ENCODE measurements around the gene RASSF7.
A peak's percentile ranks its signal among the peaks of the same experiment; 100 is the strongest.

RASSF7 gene

DNA sequence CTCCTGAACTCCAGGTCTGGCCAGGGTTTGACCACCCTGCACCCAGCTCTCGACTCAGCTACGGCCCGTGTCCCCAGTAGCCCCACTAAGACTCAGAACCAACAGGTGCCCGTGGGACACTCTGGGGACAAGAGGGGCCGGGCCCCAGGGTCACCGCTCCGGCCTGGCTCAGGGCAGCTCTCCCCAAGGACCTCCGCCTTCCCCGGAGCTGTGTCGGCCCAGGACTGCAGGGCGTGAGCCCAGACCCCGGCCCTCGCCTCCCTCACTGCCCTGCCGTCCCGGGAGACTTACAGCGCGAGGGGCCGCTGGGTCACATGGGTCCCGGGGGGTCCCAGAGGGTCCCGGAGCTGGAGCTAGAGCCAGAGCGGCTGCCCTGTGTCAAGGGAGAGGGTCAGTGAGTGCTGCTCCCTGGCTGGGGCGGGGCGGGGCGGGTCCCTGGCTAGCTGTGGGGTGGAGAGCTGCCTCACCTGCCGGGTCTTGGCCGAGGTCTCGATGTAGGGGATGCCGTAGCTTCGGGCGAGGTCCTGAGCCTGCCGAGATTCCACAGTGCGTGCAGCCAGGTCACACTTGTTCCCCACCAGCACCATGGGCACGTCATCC, 27.7 kb upstream of the RASSF7 start:
- Histone ChIP-seq H3K27me3 (ENCODE audit: control insufficient read depth in 5 of 5, insufficient read depth in 4 of 5, low read length in 5 of 5) (peaks cover 0 to 9% (median 7%) of the 10 kb centered on the region in 5 donors), H3K9ac (ENCODE audit: low read length in 5 of 5) (no peak overlapping the region), H3K4me1 (ENCODE audit: control insufficient read depth in 5 of 5, insufficient read depth in 5 of 5, low read length in 5 of 5) (peaks cover 6 to 52% (median 37%) of the 10 kb centered on the region in 5 donors), H3K9me3 (ENCODE audit: control insufficient read depth in 5 of 5, low read length in 5 of 5) (no peaks in the 10 kb centered on the region), H3K36me3 (ENCODE audit: control insufficient read depth in 5 of 5, insufficient read depth in 5 of 5, low read length in 5 of 5) (peaks cover 0 to 37% (median 29%) of the 10 kb centered on the region in 5 donors), H3K4me3 (ENCODE audit: low read depth in 1 of 5, low read length in 5 of 5) (no peak overlapping the region), H3K27ac (ENCODE audit: low read depth, low read length) (no peak overlapping the region)

DNA sequence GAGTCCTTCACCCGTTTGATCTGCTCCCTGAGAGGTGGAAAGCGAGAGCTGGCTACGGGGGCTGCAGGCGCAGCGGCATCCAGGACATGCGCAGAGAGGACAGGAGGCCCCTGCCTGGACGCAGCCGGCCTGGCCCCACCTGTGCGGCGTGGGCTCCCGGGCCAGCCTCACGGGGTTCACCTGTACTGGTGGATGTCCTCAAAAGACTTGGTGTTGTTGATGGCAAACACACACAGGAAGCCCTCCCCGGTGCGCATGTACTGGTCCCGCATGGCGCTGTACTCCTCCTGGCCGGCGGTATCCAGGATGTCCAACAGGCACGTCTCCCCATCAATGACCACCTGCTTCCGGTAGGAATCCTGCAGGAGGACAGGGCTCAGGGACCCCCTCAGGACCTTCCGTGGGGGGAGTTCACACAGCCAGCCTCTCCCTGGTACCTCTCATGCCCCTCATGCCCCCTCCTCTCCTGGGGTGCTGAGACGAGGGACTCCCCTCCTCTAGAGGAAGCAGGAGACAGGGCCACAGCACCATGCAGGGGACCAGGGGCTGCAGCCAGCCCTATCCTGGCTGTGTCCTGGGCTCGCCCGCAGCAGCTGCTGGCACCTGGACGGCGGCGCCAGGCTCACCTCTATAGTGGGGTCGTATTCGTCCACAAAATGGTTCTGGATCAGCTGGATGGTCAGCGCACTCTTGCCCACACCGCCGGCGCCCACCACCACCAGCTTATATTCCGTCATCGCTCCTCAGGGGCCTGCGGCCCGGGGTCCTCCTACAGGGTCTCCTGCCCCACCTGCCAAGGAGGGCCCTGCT, 27.0 kb upstream of the RASSF7 start:
- peak overlapping the region in 4 of 5 donors; percentile 77 to 90 (median 84) for H3K9ac ChIP-seq (ENCODE audit: low read length in 5 of 5)
- H3K27ac ChIP-seq (ENCODE audit: low read depth, low read length), result no peak overlapping the region
- H3K27me3 ChIP-seq (ENCODE audit: control insufficient read depth in 5 of 5, insufficient read depth in 4 of 5, low read length in 5 of 5), result peaks cover 0 to 9% (median 7%) of the 10 kb centered on the region in 5 donors
- H3K9me3 ChIP-seq (ENCODE audit: control insufficient read depth in 5 of 5, low read length in 5 of 5), result no peaks in the 10 kb centered on the region
- peaks cover 0 to 37% (median 29%) of the 10 kb centered on the region in 5 donors for H3K36me3 ChIP-seq (ENCODE audit: control insufficient read depth in 5 of 5, insufficient read depth in 5 of 5, low read length in 5 of 5)
- H3K4me3 ChIP-seq (ENCODE audit: low read depth in 1 of 5, low read length in 5 of 5), result peak overlapping the region in 3 of 5 donors; percentile 74 to 85 (median 84)
- H3K4me1 ChIP-seq (ENCODE audit: control insufficient read depth in 5 of 5, insufficient read depth in 5 of 5, low read length in 5 of 5), result peaks cover 6 to 52% (median 37%) of the 10 kb centered on the region in 5 donors

DNA sequence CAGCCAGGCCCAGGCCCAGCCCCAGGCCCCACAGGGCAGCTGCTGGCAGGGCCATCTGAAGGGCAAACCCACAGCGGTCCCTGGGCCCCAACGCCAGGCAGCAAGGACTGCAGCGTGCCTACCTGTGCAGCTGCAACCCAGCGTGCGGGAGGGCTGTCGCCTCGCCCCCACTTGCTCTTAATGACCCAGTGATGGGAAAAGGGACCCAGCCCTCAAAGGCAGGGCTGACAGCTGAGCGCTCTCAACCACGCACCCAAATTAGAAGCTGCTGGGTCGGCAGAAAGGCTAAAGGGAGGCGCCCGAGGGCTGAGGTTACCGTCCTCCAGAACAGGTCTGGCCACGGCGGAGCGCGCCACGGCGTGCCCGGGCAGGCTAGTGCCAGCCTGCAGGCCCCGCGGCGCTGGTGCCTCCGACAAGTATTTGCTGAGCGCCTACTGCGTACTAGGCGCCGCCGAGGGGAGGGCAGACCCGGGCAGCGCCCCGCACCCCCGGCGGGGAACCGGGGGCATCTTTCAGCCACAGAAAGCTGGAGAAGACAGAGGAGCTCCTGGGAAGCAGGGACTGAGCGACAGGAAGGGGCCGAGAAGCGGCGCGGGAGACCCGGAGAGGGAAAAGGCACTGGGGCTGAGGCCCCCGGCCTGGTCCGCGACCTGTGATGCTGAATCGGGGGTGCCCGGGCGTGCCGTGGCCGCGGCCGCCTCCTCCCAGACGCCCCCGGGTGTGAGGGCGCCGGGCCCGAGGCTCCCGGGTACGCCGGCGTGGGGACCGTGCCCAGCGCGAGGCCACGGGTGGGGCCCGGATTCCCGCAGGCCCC, 26.2 kb upstream of the RASSF7 start:
- no peak overlapping the region for H3K27ac ChIP-seq (ENCODE audit: low read depth, low read length)
- peaks cover 0 to 9% (median 7%) of the 10 kb centered on the region in 5 donors for H3K27me3 ChIP-seq (ENCODE audit: control insufficient read depth in 5 of 5, insufficient read depth in 4 of 5, low read length in 5 of 5)
- peaks cover 0 to 34% (median 29%) of the 10 kb centered on the region in 5 donors for H3K36me3 ChIP-seq (ENCODE audit: control insufficient read depth in 5 of 5, insufficient read depth in 5 of 5, low read length in 5 of 5)
- H3K4me3 ChIP-seq (ENCODE audit: low read depth in 1 of 5, low read length in 5 of 5), result peak overlapping the region in 4 of 5 donors; percentile 73 to 85 (median 79)
- no peaks in the 10 kb centered on the region for H3K9me3 ChIP-seq (ENCODE audit: control insufficient read depth in 5 of 5, low read length in 5 of 5)
- H3K4me1 ChIP-seq (ENCODE audit: control insufficient read depth in 5 of 5, insufficient read depth in 5 of 5, low read length in 5 of 5), result peaks cover 6 to 52% (median 37%) of the 10 kb centered on the region in 5 donors
- H3K9ac ChIP-seq (ENCODE audit: low read length in 5 of 5), result peak overlapping the region in 4 of 5 donors; percentile 77 to 90 (median 84)

DNA sequence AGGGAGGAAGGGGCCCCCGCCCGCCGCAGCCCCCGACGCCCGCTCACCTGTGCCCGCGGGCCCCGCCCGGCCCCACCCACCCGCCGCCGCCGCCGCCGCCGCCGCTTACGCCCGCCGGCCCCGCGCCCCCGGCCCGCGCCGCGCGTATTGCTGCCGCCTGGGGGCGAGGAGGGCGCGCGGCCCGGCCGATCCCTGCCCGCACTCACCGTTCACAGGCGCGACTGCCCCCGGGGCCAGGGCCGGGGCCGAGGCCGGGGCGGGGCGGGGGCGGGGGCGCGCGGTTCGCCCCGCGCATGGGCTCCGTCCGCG, 25.6 kb upstream of the RASSF7 start:
- no peak overlapping the region for H3K27ac ChIP-seq (ENCODE audit: low read depth, low read length)
- peak overlapping the region in 3 of 5 donors; percentile 74 to 85 (median 84) for H3K4me3 ChIP-seq (ENCODE audit: low read depth in 1 of 5, low read length in 5 of 5)
- peak overlapping the region in 1 of 5 donors; percentile 83 for H3K9ac ChIP-seq (ENCODE audit: low read length in 5 of 5)
- peaks cover 0 to 31% (median 29%) of the 10 kb centered on the region in 5 donors for H3K36me3 ChIP-seq (ENCODE audit: control insufficient read depth in 5 of 5, insufficient read depth in 5 of 5, low read length in 5 of 5)
- peaks cover 0 to 12% (median 9%) of the 10 kb centered on the region in 5 donors for H3K27me3 ChIP-seq (ENCODE audit: control insufficient read depth in 5 of 5, insufficient read depth in 4 of 5, low read length in 5 of 5)
- H3K9me3 ChIP-seq (ENCODE audit: control insufficient read depth in 5 of 5, low read length in 5 of 5), result no peaks in the 10 kb centered on the region
- peaks cover 6 to 52% (median 37%) of the 10 kb centered on the region in 5 donors for H3K4me1 ChIP-seq (ENCODE audit: control insufficient read depth in 5 of 5, insufficient read depth in 5 of 5, low read length in 5 of 5)

DNA sequence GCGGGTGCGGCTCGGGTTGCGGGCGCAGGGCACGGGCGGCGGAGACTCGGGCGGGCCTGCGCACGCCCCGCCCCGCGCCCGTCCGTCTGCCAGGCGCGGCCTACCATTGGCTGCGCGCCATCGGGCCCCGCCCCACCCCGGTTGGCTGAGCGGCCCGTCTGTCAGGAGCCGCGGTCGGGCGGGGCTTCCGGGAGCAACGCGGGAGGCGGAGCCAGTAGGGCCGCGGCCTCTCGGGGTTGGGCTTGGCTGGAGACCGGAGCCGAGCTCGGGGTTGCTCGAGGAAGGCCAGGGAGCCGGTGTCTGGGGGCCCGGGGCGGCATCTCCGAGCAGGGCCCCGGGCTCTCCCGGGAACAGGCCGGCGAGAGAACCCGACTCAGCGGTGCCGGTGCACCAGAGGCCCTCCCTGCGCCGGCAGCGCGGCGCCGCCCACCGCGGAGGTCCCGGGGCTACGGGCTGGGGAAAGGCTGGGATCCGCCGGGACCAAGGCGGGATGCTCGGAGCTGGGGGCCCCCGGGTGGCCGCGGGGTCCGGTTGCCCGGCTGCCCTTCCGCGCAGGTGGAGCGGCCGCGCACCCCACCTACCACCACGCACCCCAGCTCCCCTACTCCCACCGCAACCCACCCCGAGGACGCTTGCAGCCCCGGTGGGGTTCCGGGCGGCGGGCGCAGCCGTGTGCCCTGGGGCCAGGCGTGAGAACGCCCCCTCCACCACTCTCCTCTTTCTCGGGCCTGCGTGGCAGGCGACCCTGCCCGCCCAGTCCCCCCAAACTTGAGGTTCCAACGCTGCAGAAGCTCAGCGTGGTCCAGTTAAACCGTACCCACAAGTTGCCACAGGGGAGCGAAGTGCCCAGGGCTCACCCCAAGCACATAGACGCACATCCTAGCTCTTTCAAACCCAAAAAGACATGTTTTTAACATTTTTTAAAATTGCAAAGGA, 25.0 kb upstream of the RASSF7 start, which contains the start of gene HRAS:
HRAS (minus strand) TSS at position 58 of the 936 bp plus-strand sequence.
- Histone ChIP-seq H3K27ac (ENCODE audit: low read depth, low read length) (no peak within 1 kb of the TSS), H3K36me3 (ENCODE audit: control insufficient read depth in 5 of 5, insufficient read depth in 5 of 5, low read length in 5 of 5) (peaks cover 0 to 29% (median 28%) of the 10 kb centered on the region in 5 donors), H3K27me3 (ENCODE audit: control insufficient read depth in 5 of 5, insufficient read depth in 4 of 5, low read length in 5 of 5) (peaks cover 0 to 12% (median 9%) of the 10 kb centered on the region in 5 donors), H3K9me3 (ENCODE audit: control insufficient read depth in 5 of 5, low read length in 5 of 5) (no peaks in the 10 kb centered on the region), H3K9ac (ENCODE audit: low read length in 5 of 5) (peak within 1 kb of the TSS in 4 of 5 donors; percentile 77 to 90 (median 84)), H3K4me3 (ENCODE audit: low read depth in 1 of 5, low read length in 5 of 5) (peak within 1 kb of the TSS in 4 of 5 donors; percentile 73 to 85 (median 79)), H3K4me1 (ENCODE audit: control insufficient read depth in 5 of 5, insufficient read depth in 5 of 5, low read length in 5 of 5) (peaks cover 6 to 52% (median 37%) of the 10 kb centered on the region in 5 donors)

DNA sequence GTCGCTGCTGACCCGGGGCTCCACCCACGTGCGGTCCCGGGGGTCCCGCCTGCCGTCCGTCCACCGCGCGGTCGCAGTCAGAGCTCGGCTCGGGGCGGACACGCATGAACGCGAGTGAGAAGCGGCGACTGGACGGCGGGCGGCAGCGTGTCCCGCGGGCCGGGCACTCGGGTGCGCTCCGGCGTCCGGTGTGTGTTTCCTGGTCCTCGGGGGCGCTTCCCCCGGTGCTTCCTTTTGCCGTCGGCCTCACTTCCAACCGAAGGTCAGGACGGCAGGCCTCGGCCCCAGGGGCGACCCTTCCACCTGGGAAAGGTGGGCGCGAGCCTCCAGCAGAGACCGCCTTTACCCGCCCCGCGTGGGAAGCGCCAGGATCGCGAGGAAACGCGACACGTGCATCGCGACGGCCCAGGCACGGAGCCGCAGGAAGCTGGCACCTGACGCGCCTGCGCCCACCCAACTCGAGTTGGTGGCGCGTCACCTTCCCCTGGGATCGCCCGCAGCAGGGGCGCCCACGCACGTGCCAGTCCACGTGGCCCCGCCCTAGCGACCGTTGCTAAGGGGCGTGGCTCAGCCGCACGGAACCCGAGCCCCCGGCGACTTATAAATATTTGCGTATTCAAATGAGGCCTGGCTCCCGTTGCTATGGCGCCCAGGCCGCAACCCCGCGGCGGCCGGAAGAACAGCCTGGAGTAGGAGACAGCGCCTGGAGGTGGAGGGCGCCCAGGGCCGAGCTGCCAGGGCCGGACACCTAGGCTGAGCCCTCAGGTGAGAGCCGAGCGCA, 23.7 kb upstream of the RASSF7 start, which contains the start of gene LRRC56:
LRRC56 (plus strand) TSS at position 687 of the 781 bp plus-strand sequence. CDS start 3,158 bp downstream, outside the sequence.
- Histone ChIP-seq H3K4me1 (ENCODE audit: control insufficient read depth in 5 of 5, insufficient read depth in 5 of 5, low read length in 5 of 5) (peaks cover 6 to 50% (median 37%) of the 10 kb centered on the region in 5 donors), H3K27ac (ENCODE audit: low read depth, low read length) (no peak within 1 kb of the TSS), H3K27me3 (ENCODE audit: control insufficient read depth in 5 of 5, insufficient read depth in 4 of 5, low read length in 5 of 5) (peaks cover 0 to 12% (median 9%) of the 10 kb centered on the region in 5 donors), H3K9ac (ENCODE audit: low read length in 5 of 5) (no peak within 1 kb of the TSS), H3K36me3 (ENCODE audit: control insufficient read depth in 5 of 5, insufficient read depth in 5 of 5, low read length in 5 of 5) (peaks cover 0 to 18% (median 16%) of the 10 kb centered on the region in 5 donors), H3K9me3 (ENCODE audit: control insufficient read depth in 5 of 5, low read length in 5 of 5) (no peaks in the 10 kb centered on the region), H3K4me3 (ENCODE audit: low read depth in 1 of 5, low read length in 5 of 5) (peak within 1 kb of the TSS in 4 of 5 donors; percentile 2 to 78 (median 56))

DNA sequence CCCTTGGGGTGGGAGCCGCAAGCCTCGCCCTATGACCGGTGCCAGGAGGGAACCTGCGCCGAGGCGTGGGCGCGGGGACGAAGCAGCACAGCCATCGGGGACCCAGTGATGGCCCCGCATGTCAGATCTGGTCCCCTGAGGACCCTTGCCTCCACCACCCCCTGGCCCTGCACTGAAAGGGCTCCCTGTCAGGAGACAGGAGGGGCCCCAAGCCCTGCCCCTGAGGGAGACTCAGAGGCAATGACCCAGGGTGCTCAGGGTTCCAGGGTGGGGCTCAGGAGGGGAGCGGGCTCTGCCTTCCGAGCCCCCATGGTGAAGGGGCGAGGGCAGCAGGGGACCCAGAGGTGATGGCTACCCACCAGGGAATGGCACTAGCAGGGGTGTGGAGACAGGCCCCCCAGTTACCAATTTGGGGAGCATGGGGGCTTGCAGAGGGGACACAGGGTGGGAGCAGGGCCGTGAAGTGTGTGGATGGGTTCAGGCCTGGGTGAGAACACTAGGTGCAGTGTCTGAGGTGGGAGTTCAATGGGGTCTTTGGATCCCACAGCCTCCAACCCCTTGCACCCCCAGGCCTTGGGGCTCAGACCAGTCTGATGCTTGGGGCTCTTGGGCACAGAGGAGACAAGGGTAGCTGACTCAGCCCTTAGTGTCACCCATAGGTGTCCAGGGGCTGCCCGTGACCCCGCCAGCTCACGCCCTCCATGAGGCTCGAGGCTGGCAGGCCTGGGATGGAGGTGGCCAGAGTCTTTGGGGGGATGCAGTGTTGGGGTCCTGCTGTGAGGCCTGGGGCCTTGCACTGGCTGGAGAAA, 22.9 kb upstream of the RASSF7 start:
- Histone ChIP-seq H3K36me3 (ENCODE audit: control insufficient read depth in 5 of 5, insufficient read depth in 5 of 5, low read length in 5 of 5) (peaks cover 0 to 10% (median 8%) of the 10 kb centered on the region in 5 donors), H3K27me3 (ENCODE audit: control insufficient read depth in 5 of 5, insufficient read depth in 4 of 5, low read length in 5 of 5) (peaks cover 0 to 12% (median 9%) of the 10 kb centered on the region in 5 donors), H3K4me1 (ENCODE audit: control insufficient read depth in 5 of 5, insufficient read depth in 5 of 5, low read length in 5 of 5) (peaks cover 2 to 42% (median 37%) of the 10 kb centered on the region in 5 donors), H3K9ac (ENCODE audit: low read length in 5 of 5) (no peak overlapping the region), H3K27ac (ENCODE audit: low read depth, low read length) (no peak overlapping the region), H3K4me3 (ENCODE audit: low read depth in 1 of 5, low read length in 5 of 5) (peak overlapping the region in 3 of 5 donors; percentile 48 to 78 (median 65)), H3K9me3 (ENCODE audit: control insufficient read depth in 5 of 5, low read length in 5 of 5) (no peaks in the 10 kb centered on the region)
